ENCODE results near the gene FAM200C. TPM values are rescaled to one million over a fixed set of nuclear protein-coding genes. Genes with fewer than 3 reads are reported as not detected.

The FAM200C gene
- total and polyA plus RNA-seq, 9 of the 15 experiments (the other 6 are each of a cell fraction or from before 2014, with no cell fraction given), result 1.3 to 7.0 (median 1.8) TPM

- BruUV-seq (replicated peaks), result no TSS peak
- no peak overlapping the region for H3K4me3 ChIP-seq
- H3K9ac ChIP-seq (ENCODE audit: insufficient read depth in 1 of 2, low read depth in 2 of 2, low read length in 2 of 2), result no peak overlapping the region
- ATAC-seq, result no peak
- DNase-seq (ENCODE audit: extremely low read depth in 1 of 4, low spot score in 3 of 4), result no peak
- H4K20me1 ChIP-seq (replicated peaks; ENCODE audit: control insufficient read depth, insufficient read depth, low read length), result no peaks in the 10 kb centered on the region; the same call in 1 of the 2 replicates
- TF ChIP-seq RBM25 (IDR thresholded peaks at IDR 0.05; ENCODE audit: low read depth, low read length, severe bottlenecking) (no peak), CGGBP1 (CRISPR knock-in tag; IDR thresholded peaks at IDR 0.05) (no peak), FOSL1 (tag; conservative IDR thresholded peaks at IDR 0.05) (no peak), ERF (CRISPR knock-in tag; IDR thresholded peaks at IDR 0.05) (no peak), EP300 (IDR thresholded peaks at IDR 0.05; ENCODE audit: low read length) (no peak), ZKSCAN3 (CRISPR knock-in tag; IDR thresholded peaks at IDR 0.05) (no peak), RFX7 (CRISPR knock-in tag; IDR thresholded peaks at IDR 0.05) (no peak), RBM17 (IDR thresholded peaks at IDR 0.05; ENCODE audit: borderline replicate concordance, low read depth, low read length) (no peak), ZNF76 (CRISPR knock-in tag; IDR thresholded peaks at IDR 0.05; ENCODE audit: borderline replicate concordance) (no peak), ZBTB1 (CRISPR knock-in tag; IDR thresholded peaks at IDR 0.05; ENCODE audit: borderline replicate concordance, low read depth) (no peak), DNMT1 (IDR thresholded peaks at IDR 0.05) (no peak), KAT8 (IDR thresholded peaks at IDR 0.05; ENCODE audit: low read depth) (no peak)
- H3K4me1 ChIP-seq (replicated peaks in 1 of 2; ENCODE audit: control insufficient read depth in 2 of 2, insufficient read depth in 2 of 2, low read length in 2 of 2), result no peaks in the 10 kb centered on the region; a peak in 1 of 5 replicates
- no peaks in the 10 kb centered on the region for H3K9me3 ChIP-seq (replicated peaks; ENCODE audit: control insufficient read depth, insufficient read depth, low read depth, low read length)
- no peak overlapping the region for H3K4me2 ChIP-seq (ENCODE audit: insufficient read depth, low read length)
- intact Hi-C loops (cut with micrococcal nuclease) (no loop called here), in situ Hi-C loops (cut with MboI) (no loop called here)
- no peaks in the 10 kb centered on the region for H3K36me3 ChIP-seq (ENCODE audit: control insufficient read depth, insufficient read depth, low read length)
- POLR2A ChIA-PET, result interaction anchor here (0.6 kb wide), 1 partner anchor 46 kb away, joined by 4 read pairs; no protein-coding TSS in a partner anchor
- no peak overlapping the region for H2AFZ ChIP-seq (ENCODE audit: low read depth, low read length)
- peaks cover 0 to 49% of the 10 kb centered on the region in 2 experiments; a peak in 4 of 5 replicates for H3K27me3 ChIP-seq (ENCODE audit: control insufficient read depth in 2 of 2, insufficient read depth in 2 of 2, low read length in 2 of 2)
- CTCF ChIA-PET (ENCODE audit: low intra/inter-chr PET ratio), result no interaction called here
- H3K79me2 ChIP-seq (ENCODE audit: control insufficient read depth, insufficient read depth, low read length), result no peaks in the 10 kb centered on the region
- no peak for FAIRE-seq
- no peaks in the 10 kb centered on the region for H3K9me1 ChIP-seq (ENCODE audit: control insufficient read depth, insufficient read depth, low read length)
- WGBS (ENCODE audit: insufficient coverage, low coverage, missing lambda C conversion rate), result 5% methylated on average over 6 of the region's 7 CpGs
- H3K27ac ChIP-seq (ENCODE audit: extremely low read depth, low read depth, low read length), result no peak overlapping the region
Observed at GRCh38 chr5:160356550-160357347, 43.1 kb downstream of the FAM200C start.

Measured in K562 (cell line).